Measurements from ENCODE around the gene PDE4B.
A peak's percentile ranks its signal among the peaks of the same experiment; 100 is the strongest.

Gene PDE4B

DNA sequence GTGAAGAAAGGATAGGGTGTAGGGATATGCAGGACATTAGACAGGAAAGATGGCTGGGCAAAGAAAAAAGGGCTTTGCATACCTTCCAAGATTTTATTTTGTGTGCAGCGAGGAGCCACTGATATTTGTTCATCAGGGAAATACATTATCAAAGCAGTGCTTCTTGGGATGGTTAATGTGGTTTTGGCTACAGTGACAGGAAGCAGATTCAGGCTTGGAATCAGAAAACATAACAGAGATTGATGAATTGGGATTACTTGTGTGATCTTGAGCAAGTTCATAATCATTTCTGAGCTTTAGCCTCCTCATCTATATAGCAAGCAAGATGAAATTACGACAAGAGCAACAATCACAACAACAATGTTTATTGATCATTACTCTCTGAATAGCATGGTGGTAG is 492.1 kb downstream of the PDE4B start:
- DNase-seq (ENCODE audit: low read depth in 2 of 2) = no peak

DNA sequence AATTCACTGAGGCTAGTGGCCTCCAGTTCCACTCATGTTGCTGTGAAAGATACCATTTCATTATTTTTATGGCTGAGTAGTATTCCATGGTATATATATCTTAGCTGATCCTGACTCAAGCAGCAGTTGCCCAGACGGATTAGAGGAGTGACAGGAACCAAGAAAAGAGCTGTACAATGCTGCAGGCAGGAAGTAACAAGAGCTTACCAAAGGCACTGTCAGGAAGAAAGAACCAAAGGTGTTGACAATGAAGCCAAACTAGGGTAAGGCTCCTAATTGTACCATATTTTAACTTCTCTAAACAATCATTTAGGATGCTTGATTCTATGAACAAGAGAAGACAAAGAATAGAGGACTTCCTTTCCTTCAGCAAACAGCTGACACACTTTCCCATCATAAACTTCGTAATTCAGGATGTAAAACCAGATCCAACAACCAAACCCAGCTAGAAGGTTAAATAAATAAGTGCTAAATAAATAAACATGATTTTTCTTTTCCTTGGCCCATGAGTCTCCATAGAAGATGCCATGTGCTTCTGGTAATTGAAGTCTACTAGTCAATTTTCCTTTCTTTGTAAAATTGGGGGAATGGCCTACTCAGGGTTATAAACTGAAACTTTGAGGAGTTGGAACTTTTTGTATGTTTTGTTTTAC is 493.0 kb downstream of the PDE4B start:
- no peak for DNase-seq (ENCODE audit: low read depth in 2 of 2)

DNA sequence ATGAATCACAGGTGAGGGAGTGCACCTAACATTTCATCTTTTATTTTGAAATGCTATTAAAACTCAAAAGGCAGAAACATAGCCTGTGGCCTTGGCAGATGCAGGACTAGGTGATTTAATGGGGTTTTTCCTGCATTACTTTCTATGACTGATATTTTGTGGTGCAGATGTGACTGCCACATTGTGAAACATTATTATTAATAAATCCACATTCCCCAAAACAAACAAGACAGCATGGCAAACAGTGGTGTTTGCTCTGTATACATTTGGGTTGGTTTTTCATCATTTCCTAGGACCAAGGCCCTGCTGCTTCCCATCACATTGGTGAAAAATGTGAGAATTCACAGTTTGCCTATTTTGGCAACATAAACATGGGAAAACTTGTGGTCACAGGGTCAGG is 493.6 kb downstream of the PDE4B start:
- no peak for DNase-seq (ENCODE audit: low read depth in 2 of 2)

DNA sequence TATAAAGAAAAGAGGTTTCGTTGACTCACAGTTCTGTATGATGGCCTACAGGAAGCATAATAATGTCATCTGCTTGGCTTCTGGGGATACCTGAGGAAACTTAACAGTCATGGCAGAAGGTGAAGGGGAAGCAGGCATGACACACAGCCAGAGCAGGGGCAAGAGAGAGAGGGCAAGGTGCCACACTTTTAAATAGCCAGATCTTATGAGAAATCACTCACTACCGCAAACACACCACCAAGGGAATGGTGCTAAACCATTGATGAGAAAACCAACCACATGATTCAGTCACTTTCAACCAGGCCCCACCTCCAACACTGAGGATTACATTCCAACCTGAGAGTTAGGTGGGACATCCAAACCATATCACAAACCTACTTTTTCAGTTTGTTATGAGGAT is 495.4 kb downstream of the PDE4B start:
- DNase-seq (ENCODE audit: low read depth in 2 of 2) = peak in 1 of 2 donors; percentile 24

DNA sequence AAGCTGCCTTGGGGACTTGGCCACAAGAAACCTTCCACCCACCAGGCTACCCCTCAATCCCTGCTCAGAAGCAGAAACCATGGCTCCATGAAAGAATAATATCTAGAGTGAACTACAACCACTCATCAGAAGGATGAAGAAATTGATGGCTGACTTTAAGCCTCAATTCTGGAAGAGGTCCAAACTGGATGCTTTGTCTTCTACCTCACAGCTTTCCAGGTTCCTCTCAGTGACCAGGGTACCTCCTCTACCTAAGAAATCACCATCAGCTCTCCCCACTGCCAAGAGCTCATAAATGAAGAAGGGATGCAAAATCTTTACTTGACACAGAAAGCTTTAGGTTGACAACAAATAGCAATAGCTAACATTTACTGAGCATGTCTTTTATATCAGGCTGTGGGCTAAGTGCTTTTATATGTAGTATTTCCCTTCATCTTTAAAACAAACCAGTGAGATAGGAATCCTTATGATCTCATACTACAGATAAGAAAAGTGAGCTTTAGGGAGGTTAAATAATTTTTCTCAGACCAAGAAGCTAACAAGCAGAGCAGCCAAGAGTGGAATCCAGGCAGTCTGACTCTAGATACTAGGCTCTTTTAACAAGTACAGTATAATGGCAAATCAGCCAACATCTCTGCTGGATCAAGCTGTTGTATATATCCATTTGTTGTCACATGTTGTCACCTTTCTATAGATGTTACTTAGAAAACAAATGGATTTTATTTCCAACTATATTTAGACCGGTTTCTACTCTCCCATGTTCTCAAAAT is 498.3 kb downstream of the PDE4B start:
- no peak for DNase-seq (ENCODE audit: low read depth in 2 of 2)

DNA sequence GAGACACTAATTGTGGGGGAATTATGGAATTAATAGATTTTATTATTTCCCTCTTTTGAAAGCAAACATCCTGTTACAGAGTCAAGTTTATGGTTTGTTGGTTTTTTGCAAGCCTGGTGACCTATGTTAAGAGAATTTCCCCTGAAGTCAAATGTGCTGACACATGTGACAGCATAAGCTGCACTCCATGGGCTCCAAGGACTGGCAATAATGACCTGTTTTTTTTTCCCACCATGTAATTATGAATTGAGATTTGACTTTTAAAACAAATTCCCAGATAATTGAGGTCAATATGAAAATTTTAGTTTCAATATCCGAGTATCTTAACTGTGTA is 498.8 kb downstream of the PDE4B start:
- no peak for DNase-seq (ENCODE audit: low read depth in 2 of 2)

DNA sequence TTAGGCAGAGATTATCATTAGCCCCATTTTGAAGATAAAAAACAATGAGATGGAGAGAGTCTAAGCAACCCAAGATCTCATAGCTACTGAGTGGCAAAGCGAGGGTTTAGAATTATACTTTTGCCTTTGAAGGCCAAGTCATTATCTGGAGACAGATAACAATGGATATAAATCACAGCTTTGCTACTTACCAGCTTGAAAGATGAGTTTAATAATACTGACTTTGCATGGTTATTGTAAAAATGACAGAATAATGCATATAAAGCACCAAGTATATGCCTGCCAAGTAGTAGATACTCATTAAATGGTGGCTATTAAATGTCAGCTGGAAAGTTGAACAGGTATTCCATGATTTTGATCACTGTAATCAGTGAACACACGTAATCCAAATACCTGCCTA is 499.6 kb downstream of the PDE4B start:
- no peak for DNase-seq (ENCODE audit: low read depth in 2 of 2)

DNA sequence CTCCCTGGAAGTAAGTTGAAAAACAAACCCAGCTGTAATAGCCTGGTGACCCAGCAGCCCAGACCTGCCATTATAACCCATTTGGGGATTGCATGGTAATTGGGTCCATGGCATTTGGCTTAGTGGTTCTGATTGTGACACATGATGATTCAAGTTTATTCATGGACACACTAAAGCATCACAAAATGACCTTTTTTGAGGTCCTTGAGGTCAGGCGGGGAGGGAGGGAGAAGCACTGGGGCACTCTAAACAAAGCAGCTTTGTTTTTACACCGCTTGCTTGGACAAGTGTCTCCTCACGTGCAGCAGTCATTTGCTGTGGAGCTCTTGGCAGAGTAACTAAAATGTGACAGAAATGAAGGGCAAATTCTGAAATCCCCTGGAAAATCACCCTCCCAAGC is 500.2 kb downstream of the PDE4B start:
- DNase-seq (ENCODE audit: low read depth in 2 of 2) = no peak

DNA sequence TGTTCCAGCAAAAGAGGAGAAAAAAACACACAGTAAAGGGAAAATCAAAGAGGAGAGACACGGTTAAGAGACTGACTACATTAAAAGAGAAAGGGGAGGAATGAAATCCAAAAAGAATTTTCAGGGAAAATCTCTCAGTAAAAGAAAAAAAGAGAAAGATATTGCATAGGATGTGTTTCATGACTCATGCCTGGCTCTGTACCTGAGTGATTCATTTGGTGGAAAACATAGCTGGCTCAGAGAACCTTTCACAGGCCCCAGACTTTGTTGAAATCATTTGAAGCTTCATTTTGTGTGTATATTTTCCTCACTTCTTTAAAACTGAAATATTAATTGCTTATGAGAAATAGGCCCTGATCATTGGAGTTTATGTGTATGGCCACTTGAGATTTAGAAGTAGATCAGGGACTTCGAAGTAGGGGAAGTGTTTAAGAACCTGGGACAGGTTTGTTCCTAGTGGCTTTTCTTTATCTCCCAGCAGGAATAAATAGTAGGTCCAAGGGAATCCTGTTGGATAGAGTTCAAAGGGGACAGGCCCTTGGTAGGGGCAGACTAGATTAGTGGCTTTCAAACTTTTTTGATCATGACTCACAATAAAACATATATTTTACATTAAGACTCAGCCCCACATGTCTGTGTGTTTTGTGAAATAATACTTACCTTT is 502.1 kb downstream of the PDE4B start:
- DNase-seq (ENCODE audit: low read depth in 2 of 2) = no peak

DNA sequence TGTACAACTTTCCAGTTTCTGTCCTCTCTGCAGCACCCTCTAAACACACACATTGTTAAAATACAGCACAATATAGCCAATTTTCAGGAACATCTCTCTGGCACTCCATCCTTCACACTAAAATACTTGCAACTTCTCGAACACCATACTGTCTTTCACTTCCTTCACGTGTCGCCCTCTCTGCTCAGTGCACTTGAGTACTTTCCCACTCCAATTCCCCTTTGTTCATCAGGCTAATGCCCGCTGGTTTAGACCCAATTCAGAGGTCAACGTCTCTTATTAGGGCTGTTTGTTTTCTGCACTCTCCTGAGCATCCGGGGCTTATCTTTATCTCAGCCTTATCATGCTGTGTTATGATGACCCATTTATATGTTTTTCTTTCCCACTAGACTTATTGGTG is 503.1 kb downstream of the PDE4B start:
- DNase-seq (ENCODE audit: low read depth in 2 of 2) = no peak

DNA sequence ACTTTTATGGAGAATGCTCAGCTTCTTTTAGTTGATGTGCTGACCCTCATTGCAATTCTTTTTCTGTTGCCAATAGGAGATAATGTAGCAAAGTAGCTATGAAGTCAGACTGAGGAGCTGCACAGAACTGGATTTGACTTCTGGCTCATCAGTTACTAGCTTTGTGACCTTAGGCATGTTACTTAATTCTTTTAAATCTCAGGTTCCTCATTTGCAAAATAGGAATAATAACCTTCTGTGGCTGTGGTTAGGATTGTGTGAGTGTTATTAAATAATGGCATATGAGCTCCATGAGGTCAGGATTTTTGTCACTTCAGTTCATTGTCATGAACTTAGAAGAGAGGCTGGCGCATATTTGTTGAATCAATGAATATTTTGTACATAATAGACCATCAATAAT is 503.7 kb downstream of the PDE4B start:
- DNase-seq (ENCODE audit: low read depth in 2 of 2) = no peak

DNA sequence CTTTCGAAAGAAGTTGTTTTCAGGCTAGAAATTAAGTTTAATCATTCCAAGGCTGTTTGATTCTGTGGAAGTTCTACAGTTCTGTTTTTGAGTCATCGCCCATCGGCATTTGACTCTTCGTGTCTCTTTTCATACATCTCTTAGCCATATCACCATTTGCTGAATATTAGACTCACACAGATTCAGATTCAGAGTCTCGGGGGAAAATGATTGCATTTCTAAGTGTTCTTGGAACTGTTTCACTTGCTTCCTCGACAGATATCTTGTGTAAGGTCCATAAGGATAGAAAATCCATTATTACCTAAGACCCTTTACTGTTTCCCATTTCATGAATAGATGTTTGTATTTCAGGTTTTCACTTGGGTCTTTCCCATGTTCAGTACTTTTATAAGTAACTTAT is 504.3 kb downstream of the PDE4B start:
- no peak for DNase-seq (ENCODE audit: low read depth in 2 of 2)

DNA sequence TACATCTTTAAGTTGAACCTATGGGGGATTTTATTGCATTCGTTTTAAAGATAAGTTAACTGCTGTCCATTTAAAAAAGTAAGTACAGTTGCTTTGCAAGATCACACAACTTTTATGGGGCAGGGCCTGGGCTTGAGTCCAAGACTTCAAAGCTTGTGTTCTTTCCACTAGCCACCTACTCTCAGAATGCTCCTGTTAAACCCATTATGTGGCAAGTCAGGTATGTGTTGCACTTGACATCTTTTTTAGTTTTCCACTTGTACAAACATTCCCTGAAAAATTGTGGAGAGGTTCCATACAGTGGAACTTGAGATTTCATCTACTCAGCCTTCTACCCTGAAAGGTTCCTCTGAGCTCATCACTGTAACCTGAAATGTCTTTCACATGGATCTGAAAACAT is 505.8 kb downstream of the PDE4B start:
- no peak for DNase-seq (ENCODE audit: low read depth in 2 of 2)

DNA sequence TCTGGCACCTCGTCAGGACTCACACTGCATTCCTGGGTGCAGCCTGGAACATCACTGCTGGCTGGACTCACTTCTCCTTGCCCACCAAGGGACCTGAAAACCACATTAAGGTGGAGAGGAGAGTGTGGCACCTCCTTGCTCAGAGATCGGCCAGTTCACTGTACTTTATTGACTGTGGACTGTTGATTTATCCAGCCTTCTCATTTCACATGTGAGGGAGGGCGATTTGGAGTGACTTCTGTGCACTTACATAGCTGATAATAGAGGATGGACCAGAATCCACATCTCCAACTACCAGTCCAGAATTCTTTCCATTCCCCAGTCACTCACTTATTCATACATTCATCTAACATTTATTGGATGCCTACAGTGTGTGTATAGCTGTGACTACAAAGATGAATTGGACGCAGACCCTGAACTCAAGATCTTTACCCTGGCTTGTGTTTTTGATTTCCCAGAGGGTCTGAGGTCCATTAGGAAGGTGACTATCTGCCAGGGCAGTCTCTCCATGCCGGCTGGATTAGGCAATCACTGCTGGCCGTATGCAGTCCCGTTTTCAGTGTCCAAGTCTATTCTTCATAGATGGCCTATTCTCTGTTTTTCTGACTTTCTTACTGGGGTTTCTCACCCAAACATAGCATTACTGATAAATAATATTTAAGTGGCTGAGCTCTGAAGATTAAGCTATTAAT is 507.7 kb downstream of the PDE4B start:
- no peak for DNase-seq (ENCODE audit: low read depth in 2 of 2)

DNA sequence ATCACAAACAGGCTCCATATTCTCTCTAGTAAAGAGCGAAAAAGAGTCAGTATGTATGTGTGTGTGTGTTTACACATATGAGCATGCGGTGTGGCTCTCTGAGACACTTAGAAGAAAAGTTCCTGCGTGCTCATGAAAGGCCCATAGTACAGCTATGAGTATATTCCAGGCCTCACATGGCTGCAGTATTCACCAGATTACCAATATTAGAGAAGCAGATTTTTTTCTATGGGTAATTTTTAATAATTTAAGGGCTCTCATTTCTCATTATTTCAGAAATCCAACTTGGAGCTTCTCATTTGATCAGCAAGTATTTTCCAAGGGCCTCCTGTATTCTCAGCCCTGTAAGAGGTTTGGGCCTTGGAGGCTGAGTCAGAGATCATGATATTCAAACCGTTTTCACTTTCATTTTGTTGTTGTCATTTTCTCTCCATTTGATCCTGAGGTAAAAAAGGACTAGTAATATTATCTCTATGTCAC is 508.3 kb downstream of the PDE4B start:
- no peak for DNase-seq (ENCODE audit: low read depth in 2 of 2)

DNA sequence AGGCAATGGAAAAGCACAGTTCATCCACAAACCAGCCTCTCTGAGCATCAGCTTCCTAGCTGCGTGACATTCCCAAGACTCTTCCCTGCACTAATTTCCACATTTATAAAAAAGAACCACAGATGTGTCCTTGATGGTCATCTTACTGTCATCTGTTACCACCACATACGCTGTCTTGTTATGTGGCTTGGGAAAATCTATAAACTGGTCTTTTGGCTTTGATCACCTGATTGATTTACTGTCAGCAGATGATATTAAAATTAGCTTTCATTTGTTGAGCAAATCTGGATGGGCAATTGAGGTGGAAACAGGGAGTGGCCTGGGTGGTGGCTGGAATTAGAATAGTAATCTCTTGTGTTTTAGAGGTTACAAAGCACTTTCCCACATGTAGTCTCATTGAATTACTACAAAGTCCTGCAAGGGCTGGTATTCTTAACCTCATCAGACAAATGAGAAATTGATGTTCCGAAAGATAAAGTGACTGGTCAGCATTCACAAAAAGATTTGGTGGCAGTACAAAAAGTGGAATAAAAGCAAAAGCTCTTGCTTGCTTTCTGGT is 509.6 kb downstream of the PDE4B start:
- no peak for DNase-seq (ENCODE audit: low read depth in 2 of 2)

DNA sequence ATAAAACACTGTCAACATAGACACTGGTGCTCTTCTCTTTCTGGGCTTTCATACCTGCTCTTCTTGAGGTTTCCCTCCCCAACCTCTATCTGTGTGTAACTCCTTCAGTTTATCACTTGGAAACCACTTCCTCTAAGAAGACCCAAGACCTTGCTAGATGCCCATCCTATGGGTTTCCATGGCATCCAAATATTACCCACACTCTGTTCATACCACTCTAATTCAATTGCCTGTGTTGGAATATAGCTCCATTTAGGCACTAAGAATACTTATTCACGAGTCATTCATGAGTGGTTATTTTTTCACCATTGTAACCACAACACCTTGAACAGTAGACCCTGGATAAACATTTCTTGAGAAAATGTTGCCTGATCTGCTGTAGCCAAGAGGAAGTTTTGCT is 510.1 kb downstream of the PDE4B start:
- DNase-seq (ENCODE audit: low read depth in 2 of 2) = no peak

DNA sequence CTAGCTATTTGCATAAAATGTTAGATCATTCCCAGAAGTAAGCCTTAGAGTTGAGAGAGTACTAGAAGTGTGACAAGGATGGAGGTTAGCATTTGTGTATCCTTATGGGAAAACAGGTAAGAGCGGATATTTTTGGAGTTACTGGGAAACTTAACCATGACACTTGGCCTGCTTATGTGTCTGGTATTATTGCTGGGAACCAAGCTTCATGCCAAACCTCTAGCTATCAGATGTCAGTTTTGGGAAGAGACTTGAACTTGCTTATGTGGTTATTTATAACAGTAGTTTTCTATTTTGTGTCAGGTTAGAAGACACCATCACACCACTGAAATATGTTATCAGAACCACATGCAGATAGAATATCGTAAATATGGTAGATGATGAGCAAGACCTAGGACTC is 511.0 kb downstream of the PDE4B start:
- DNase-seq (ENCODE audit: low read depth in 2 of 2) = no peak

DNA sequence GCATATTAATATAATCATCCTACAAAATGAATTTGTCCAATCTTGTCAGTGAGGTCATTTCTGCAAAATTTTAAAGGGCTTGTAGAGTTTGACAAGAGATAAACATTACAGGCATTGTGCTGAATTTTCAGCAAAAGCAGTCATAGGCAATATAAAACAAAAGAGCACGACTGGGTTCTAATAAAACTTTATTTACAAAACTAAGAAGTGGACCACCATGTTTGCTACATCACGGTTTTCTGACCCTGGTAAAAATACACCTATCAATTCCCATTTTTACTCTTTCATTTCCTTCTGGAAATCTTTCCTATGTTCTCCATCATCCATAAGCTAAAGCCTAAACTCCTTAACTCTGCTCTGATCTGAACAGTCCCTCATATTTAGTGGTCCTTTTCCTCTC is 511.4 kb downstream of the PDE4B start:
- no peak for DNase-seq (ENCODE audit: low read depth in 2 of 2)

DNA sequence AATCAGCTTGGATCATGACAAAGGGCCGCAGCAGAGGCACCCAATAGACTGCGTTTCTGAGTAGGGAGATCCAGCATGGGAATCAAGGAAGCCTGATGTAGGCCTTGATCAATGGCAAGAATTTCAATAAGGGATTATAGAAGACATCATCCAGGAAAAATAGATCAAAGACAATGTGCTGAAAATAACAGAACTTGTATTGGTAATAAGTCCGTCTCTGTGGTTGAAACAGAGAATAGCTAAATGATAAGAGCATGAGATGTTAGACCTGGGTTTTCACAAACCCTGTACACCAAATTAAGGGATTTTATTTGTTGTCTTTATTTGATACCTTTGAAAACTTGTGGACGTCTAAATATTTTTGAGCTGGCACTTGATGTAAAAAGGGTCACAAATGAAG is 513.2 kb downstream of the PDE4B start:
- DNase-seq (ENCODE audit: low read depth in 2 of 2) = no peak

DNA sequence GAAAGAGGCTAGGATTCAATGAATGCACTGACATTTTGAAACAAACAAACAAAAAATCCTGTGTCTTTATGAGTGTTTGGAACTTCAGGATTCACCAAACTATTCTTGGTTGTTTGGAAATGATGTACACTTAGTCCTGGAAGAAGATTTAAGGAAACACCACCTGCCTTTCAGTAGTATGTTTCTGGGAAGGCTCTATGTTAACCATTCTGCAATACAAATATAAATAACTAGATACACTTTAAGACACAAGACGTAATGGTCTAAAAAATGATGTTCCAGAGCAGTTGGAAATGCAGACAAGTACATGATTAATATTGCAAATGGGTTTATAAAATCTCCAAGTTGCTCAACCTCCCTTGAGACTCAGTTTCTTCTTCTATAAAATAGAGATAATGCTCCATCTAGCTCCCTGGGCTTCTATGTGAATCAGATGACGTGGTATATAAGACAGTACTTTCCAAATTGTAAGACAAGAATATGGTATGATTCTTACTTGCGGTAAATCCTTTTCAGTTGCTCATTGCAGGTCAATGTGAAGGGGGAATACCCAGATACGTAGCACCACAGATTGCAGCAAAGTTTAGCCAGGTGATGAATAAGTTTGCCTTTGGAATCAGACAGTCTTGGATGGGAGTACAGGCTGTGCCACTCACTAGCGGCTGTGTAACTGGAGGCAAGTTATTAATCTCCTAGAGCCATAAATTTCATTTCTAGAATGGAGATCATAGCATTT is 516.5 kb downstream of the PDE4B start:
- DNase-seq (ENCODE audit: low read depth in 2 of 2) = no peak

DNA sequence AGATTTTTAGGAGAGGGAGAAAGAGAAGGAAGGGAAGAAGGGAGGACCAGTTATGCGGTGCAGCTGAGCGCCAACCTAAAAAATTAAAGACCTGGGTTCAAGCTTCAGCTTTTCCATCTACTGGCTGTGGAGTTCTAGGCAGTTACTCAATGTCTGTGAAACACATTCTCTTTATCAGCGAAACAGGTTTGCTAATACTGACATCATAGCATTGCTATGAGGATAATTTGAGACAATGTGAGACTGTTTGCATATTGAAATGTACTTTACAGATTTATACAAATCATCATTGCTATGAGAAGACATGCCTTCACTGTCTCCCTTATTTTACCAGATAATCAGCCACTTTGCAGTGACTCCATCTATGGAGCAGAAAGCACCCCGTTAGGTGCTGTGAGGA is 518.4 kb downstream of the PDE4B start:
- DNase-seq (ENCODE audit: low read depth in 2 of 2) = no peak
